K562 treated with DMSO at 1 percent for 12 hours (cell line): ENCODE results near the gene BLCAP. TPM values are rescaled to one million over a fixed set of nuclear protein-coding genes. Genes with fewer than 3 reads are reported as not detected.

Experiments
- total RNA-seq: library from RNA; unstranded; fragments of 300-600 nt; gene quantifications from 2 replicates; pipeline ENCODE4 v1.2.3, GENCODE V29; 2022; ENCODE audit not compliant: insufficient read depth

Gene BLCAP
- 33.9 and 52.1 TPM in 2 replicates for total RNA-seq

GRCh38 chr20:37527638-37528445 lies at the start of gene BLCAP:
Gene BLCAP (minus strand): TSS chr20:37527876. CDS start chr20:37519174, 8,702 bp downstream.

GRCh38 chr20:37521061-37521771 lies 6.5 kb downstream of the BLCAP start, which contains the start of gene NNAT:
Gene NNAT (plus strand): TSS chr20:37521250. CDS start chr20:37521332, 82 bp downstream.

Other genes with a start within 250 kb of the BLCAP start
- gene MANBAL, start 238.2 kb downstream of the BLCAP start, total RNA-seq, result 14.8 and 22.0 TPM in 2 replicates
- 3.2 and 7.9 TPM in 2 replicates for gene SRC, start 181.7 kb downstream of the BLCAP start, total RNA-seq
- not detected in 2 replicates for gene NNAT, start 6.6 kb downstream of the BLCAP start, total RNA-seq
- gene CTNNBL1, start 166.2 kb upstream of the BLCAP start, total RNA-seq, result 50.4 and 52.1 TPM in 2 replicates